Omental fat pad (tissue), 4 donors: ENCODE measurements around the gene TH. TPM values are rescaled to one million over a fixed set of nuclear protein-coding genes. Genes with fewer than 3 reads are reported as not detected.

ENCODE experiments used
- ATAC-seq: fragments of 150-250 bp; one replicate; pipeline ENCODE4 v1.9.1; 2016; ENCODE audit warnings: mild to moderate bottlenecking, moderate library complexity; ENCODE audit not compliant: low FRiP score
- DNase-seq: peaks from one replicate; pipeline ENCODE4 v3.0.0-alpha.2; 2019; ENCODE audit warnings: low spot score
- CTCF ChIP-seq, 3 donors: fragments of 450-650 bp; IDR thresholded peaks; one replicate each; pipeline ENCODE4 v1.5.1; 2016 to 2017; ENCODE audit warnings: antibody characterized with exemption in 3 of 3, mild to moderate bottlenecking in 3 of 3, moderate library complexity in 2 of 3
- total RNA-seq, 4 donors: library from RNA; depleted of rRNA; stranded (reverse); fragments of >200 nt; gene quantifications; one replicate each; pipeline ENCODE4 v1.1.0, GENCODE V29; 2016

TH gene
- total RNA-seq, 4 donors from 2014 or later = not detected

GRCh38 chr11:2168286-2169004 is 3.2 kb downstream of the TH start:
- DNase-seq (no peak), ATAC-seq (no peak)
- no peak for TF ChIP-seq CTCF (IDR thresholded peaks at IDR 0.05)

GRCh38 chr11:2167141-2168045 is 4.2 kb downstream of the TH start:
- ATAC-seq (no peak), DNase-seq (no peak)
- TF ChIP-seq CTCF (IDR thresholded peaks at IDR 0.05) = no peak

GRCh38 chr11:2166091-2166851 is 5.3 kb downstream of the TH start:
- ATAC-seq (peak; percentile 43), DNase-seq (no peak)
- TF ChIP-seq CTCF (IDR thresholded peaks at IDR 0.05) = peak in 1 of 3 donors; percentile 27

- ATAC-seq (no peak), DNase-seq (no peak)
- no peak for TF ChIP-seq CTCF (IDR thresholded peaks at IDR 0.05)
Measured at GRCh38 chr11:2165571-2165970, 6.0 kb downstream of the TH start.

GRCh38 chr11:2164861-2165555 is 6.6 kb downstream of the TH start:
- ATAC-seq = no peak
- DNase-seq = no peak
- no peak for TF ChIP-seq CTCF (IDR thresholded peaks at IDR 0.05)

- DNase-seq (no peak), ATAC-seq (no peak)
- no peak for TF ChIP-seq CTCF (IDR thresholded peaks at IDR 0.05)
Measured at GRCh38 chr11:2164081-2164480, 7.5 kb downstream of the TH start.
